Spleen (tissue), 7 donors: Measurements from ENCODE around the gene GGA2.

Source experiments
- POLR2A ChIP-seq, 3 donors: fragments of 450-650 bp; IDR thresholded peaks; one replicate each; pipeline ENCODE4 v1.5.1; 2017; ENCODE audit warnings: antibody characterized with exemption in 3 of 3, mild to moderate bottlenecking in 1 of 3
- POLR2AphosphoS5 ChIP-seq, 3 donors: sonication (generic); formaldehyde crosslinking; IDR thresholded peaks; one replicate each; pipeline ENCODE4 v1.5.1; 2017; ENCODE audit warnings: antibody characterized with exemption in 3 of 3
- TF ChIP-seq, protein P1 (sequence below), 11 experiments: fragments of 200-600 bp in 7 of 11; fragments of 450-650 bp in 4 of 11; sonication (generic) in 4 of 11; IDR thresholded peaks in 8 of 11; conservative IDR thresholded peaks in 3 of 11; 1 replicate in 7 of 11; 2 replicates in 4 of 11; pipeline versions ENCODE4 v1.4.0 to v1.8.0; 2016 to 2021; ENCODE audit warnings: antibody characterized with exemption in 11 of 11, inconsistent platforms in 4 of 11, mild to moderate bottlenecking in 1 of 11
- donor health status: DM: no; HTN: no; CAD: no; lungs with moderate emphysema.
- donor health status: DM: no; HTN: no; CAD: no.
- donor health status: DM: no; HTN: no; CAD: no.

GRCh38 chr16:23494188-23494587 is 16.1 kb downstream of the GGA2 start:
- TF ChIP-seq POLR2A (IDR thresholded peaks at IDR 0.05), result no peak
- TF ChIP-seq, protein P1, sequence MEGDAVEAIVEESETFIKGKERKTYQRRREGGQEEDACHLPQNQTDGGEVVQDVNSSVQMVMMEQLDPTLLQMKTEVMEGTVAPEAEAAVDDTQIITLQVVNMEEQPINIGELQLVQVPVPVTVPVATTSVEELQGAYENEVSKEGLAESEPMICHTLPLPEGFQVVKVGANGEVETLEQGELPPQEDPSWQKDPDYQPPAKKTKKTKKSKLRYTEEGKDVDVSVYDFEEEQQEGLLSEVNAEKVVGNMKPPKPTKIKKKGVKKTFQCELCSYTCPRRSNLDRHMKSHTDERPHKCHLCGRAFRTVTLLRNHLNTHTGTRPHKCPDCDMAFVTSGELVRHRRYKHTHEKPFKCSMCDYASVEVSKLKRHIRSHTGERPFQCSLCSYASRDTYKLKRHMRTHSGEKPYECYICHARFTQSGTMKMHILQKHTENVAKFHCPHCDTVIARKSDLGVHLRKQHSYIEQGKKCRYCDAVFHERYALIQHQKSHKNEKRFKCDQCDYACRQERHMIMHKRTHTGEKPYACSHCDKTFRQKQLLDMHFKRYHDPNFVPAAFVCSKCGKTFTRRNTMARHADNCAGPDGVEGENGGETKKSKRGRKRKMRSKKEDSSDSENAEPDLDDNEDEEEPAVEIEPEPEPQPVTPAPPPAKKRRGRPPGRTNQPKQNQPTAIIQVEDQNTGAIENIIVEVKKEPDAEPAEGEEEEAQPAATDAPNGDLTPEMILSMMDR (IDR thresholded peaks at IDR 0.05 in 8 of 11, conservative IDR thresholded peaks at IDR 0.05 in 3 of 11), result no peak
- TF ChIP-seq POLR2AphosphoS5 (IDR thresholded peaks at IDR 0.05), result peak in 1 of 3 donors; percentile 13
